ENCODE results near the gene BCL11B. TPM values are rescaled to one million over a fixed set of nuclear protein-coding genes. Genes with fewer than 3 reads are reported as not detected.

The BCL11B gene
- total and polyA plus RNA-seq, 10 of the 15 experiments (the other 5 are each of a cell fraction or from before 2014, with no cell fraction given) = 0.38 to 5.5 (median 1.3) TPM

DNA sequence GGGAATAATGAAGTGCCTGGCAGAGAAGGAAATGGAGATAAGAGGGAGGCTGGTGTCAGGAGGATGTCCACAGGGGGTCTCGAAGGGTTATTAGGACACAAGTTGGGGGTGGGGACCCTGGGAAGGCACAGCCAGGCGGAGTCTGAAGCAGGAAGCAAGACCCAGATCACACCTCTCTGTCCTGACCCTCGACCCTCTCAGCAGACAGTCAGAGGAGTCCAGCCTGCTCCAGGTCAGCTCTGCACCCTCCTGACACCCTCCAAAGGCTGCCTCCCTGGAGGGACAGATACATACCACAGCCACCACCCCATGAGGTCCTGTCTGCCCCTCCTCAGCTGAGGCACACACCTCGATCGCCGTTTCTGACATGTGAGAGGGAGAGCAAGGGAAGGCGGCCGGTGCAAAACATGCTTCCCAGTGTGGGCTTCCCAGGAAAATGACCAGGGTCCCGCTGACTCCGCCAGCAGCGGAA is 9.0 kb downstream of the BCL11B start (continued):
- no peak for TF ChIP-seq E4F1 (IDR thresholded peaks at IDR 0.05; ENCODE audit: borderline replicate concordance, partially characterized antibody)

GRCh38 chr14:99261912-99262787 is 9.8 kb downstream of the BCL11B start:
- ChIA-PET CTCF (interaction anchor here (0.7 to 8.4 kb wide), 7 partner anchors 15 to 1125 kb away, joined by 3 to 83 read pairs (median 3); no protein-coding TSS in a partner anchor), RAD21 (ENCODE audit: unreplicated experiment) (interaction anchor here (0.6 to 10.2 kb wide), 4 partner anchors 30 to 1124 kb away, joined by 3 to 91 read pairs (median 6); no protein-coding TSS in a partner anchor), POLR2A (interaction anchor here (0.6 to 1.2 kb wide), 3 partner anchors 17 to 1121 kb away, joined by 3 to 8 read pairs (median 3); no protein-coding TSS in a partner anchor), SMC1A (ENCODE audit: uncharacterized antibody, unreplicated experiment) (interaction anchor here (0.9 to 1.5 kb wide), 4 partner anchors 11 to 1066 kb away, joined by 3 to 5 read pairs (median 3); no protein-coding TSS in a partner anchor)
- no peak overlapping the region for H2AFZ ChIP-seq (ENCODE audit: control insufficient read depth, low read depth, low read length)
- 24% methylated on average over 25 of the region's 25 CpGs for WGBS (ENCODE audit: insufficient coverage, insufficient replicate concordance, low lambda C conversion rate, missing lambda C conversion rate)
- H3K9ac ChIP-seq (ENCODE audit: control insufficient read depth, insufficient read depth, low read length) = no peak overlapping the region
- intact Hi-C loops (cut with micrococcal nuclease; ENCODE audit: unreplicated experiment) = loop anchor here (10.0 kb wide), 2 partner anchors 1067 to 1547 kb away; no protein-coding TSS in a partner anchor
- peaks cover 4 to 10% of the 10 kb centered on the region in 2 experiments; a peak in 2 of 4 replicates for H3K27me3 ChIP-seq (replicated peaks in 1 of 2; ENCODE audit: control insufficient read depth in 2 of 2, insufficient read depth in 2 of 2, low read length in 1 of 2)
- H3K4me2 ChIP-seq (ENCODE audit: control insufficient read depth, insufficient read depth) = no peak overlapping the region
- peak; percentile 58 for ATAC-seq
- peak in 1 of 2 experiments; percentile 64; a peak in 1 of 4 replicates for TF ChIP-seq BHLHE40 (IDR thresholded peaks at IDR 0.05; ENCODE audit: borderline replicate concordance in 1 of 2, low read depth in 2 of 2, low read length in 1 of 2)
- no peak for TF ChIP-seq ATF7 (IDR thresholded peaks at IDR 0.05; ENCODE audit: low read depth)
- TF ChIP-seq, protein P1, sequence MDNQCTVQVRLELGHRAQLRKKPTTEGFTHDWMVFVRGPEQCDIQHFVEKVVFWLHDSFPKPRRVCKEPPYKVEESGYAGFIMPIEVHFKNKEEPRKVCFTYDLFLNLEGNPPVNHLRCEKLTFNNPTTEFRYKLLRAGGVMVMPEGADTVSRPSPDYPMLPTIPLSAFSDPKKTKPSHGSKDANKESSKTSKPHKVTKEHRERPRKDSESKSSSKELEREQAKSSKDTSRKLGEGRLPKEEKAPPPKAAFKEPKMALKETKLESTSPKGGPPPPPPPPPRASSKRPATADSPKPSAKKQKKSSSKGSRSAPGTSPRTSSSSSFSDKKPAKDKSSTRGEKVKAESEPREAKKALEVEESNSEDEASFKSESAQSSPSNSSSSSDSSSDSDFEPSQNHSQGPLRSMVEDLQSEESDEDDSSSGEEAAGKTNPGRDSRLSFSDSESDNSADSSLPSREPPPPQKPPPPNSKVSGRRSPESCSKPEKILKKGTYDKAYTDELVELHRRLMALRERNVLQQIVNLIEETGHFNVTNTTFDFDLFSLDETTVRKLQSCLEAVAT (IDR thresholded peaks at IDR 0.05) = 0 out of 2 replicates have a peak, but pooled peaks have one; percentile 32
- FAIRE-seq = no peak
- in situ Hi-C loops (cut with MboI) = loop anchor here (10.0 to 25.0 kb wide), 2 partner anchors 1125 to 1557 kb away; no protein-coding TSS in a partner anchor
- no peaks in the 10 kb centered on the region for H3K36me3 ChIP-seq (ENCODE audit: control insufficient read depth in 2 of 2, insufficient read depth in 2 of 2, low read length in 1 of 2)
- no peaks in the 10 kb centered on the region for H3K4me1 ChIP-seq (ENCODE audit: control insufficient read depth, insufficient read depth, low read length)
- H3K4me3 ChIP-seq = no peak overlapping the region
- no peaks in the 10 kb centered on the region for H4K20me1 ChIP-seq (ENCODE audit: control insufficient read depth, insufficient read depth)
- H3K9me3 ChIP-seq (replicated peaks; ENCODE audit: control insufficient read depth, insufficient read depth, low read length) = no peaks in the 10 kb centered on the region
- no TSS peak for BruUV-seq (replicated peaks)
- DNase-seq (ENCODE audit: low read depth, low spot score) = no peak
- no peaks in the 10 kb centered on the region for H3K79me2 ChIP-seq (ENCODE audit: control insufficient read depth, insufficient read depth, low read length)
- no peak overlapping the region for H3K27ac ChIP-seq (ENCODE audit: control insufficient read depth, insufficient read depth)
